ENCODE measurements around the gene YAF2.

YAF2 gene, protein sequence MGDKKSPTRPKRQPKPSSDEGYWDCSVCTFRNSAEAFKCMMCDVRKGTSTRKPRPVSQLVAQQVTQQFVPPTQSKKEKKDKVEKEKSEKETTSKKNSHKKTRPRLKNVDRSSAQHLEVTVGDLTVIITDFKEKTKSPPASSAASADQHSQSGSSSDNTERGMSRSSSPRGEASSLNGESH

GRCh38 chr12:42238240-42239140, at the start of gene YAF2:
TSS of gene YAF2 (minus strand) at chr12:42238248. CDS start at chr12:42238180, 68 bp downstream.
- DNase-seq, result peak; percentile 88

DNA sequence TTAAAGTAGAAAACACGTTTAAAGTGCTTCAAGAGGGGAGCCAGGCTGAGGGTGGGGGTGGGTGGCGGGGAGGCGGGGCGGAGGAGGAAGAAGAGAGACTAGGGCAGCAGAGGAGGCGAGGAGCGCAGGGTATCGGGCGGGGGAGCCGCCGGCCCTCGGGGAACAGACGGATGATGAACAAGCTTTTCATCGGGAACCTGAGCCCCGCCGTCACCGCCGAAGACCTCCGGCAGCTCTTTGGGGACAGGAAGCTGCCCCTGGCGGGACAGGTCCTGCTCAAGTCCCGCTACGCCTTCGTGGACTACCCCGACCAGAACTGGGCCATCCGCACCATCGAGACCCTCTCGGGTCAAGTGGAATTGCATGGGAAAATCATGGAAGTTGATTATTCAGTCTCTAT, 48.7 kb upstream of the YAF2 start:
- no peak for DNase-seq

DNA sequence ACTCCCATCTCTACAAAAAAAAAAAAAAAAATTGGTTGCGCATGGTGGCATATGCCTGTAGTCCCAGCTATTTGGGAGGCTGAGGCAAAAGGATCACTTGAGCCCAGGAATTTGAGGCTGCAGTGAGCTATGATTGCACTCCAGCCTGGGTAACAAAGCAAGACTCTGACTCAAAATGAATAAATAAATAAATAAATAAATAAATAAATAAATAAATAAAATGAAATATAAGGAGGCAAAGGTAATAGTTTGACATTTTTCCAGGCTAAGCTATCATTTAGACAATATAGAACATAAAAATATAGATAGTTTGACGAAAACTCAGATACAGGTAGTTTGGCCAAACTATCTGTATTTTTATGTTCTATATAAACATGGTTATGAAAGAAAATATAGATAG, 47.4 kb upstream of the YAF2 start:
- no peak for DNase-seq

DNA sequence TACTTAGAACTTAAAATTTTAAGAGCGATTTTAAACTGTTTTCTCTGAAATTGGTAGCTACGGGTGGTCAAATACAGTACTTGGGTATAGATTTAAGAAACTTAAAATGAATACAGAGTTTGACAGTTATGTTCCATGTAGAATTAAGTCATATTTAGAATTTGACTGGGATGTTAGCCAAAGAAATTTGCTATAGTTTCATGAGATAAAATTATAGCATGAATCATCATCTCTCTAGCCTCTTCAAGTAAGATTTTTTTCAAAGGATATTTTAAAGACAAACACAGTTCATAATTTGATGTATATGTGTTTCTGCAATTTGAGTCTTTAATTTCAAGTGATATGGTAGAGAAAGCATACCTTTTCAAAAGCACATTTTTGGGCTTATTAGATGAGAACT, 46.8 kb upstream of the YAF2 start:
- no peak for DNase-seq

DNA sequence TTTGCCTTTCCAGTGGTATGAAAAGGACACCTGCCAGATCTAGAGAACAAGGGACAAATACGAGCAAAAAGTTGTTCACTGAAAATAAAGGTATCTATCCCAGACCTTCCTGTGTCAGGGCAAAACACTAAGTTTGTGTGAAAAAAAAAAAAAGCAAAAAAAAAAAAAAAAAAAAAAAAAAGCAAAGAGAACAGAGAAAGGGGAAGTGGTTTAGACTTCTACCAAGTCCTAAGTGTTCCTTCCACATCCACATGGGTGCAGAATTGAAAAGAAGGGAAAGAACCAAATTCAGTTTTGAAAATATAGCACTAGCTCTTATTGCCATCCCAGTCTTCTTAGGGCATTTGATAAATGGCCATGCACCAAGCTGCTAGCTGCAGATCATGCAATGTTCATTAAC, 46.1 kb upstream of the YAF2 start:
- no peak for DNase-seq

DNA sequence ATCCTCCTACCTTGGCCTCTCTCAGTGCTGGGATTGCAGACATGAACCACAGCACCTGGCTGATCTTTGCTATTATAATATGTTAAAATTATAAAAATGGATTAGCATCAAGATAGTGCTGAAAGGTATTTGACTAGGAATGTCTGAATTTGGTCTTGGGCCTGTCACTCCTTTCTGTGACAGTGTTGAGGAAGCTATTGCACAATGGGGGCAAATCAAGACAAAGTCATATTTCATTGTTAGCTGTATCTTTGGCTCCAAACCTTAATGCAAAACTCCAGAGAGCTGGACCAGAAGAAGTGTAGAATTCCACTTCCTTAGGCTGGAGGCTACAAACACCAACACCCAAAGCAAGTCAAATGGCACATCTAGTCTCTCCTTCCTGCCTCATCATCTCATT, 45.7 kb upstream of the YAF2 start:
- DNase-seq, result no peak

- no peak for DNase-seq
Measured at GRCh38 chr12:42282294-42282693, 44.2 kb upstream of the YAF2 start.

- DNase-seq, result no peak
Measured at GRCh38 chr12:42281844-42282243, 43.8 kb upstream of the YAF2 start.

- DNase-seq, result no peak
Measured at GRCh38 chr12:42281278-42281677, 43.2 kb upstream of the YAF2 start.

- no peak for DNase-seq
Measured at GRCh38 chr12:42278128-42278510, 40.1 kb upstream of the YAF2 start.

- no peak for DNase-seq
Measured at GRCh38 chr12:42277396-42278127, 39.5 kb upstream of the YAF2 start.

GRCh38 chr12:42275499-42275898, 37.5 kb upstream of the YAF2 start:
- no peak for DNase-seq

GRCh38 chr12:42273706-42274105, 35.7 kb upstream of the YAF2 start:
- no peak for DNase-seq

DNA sequence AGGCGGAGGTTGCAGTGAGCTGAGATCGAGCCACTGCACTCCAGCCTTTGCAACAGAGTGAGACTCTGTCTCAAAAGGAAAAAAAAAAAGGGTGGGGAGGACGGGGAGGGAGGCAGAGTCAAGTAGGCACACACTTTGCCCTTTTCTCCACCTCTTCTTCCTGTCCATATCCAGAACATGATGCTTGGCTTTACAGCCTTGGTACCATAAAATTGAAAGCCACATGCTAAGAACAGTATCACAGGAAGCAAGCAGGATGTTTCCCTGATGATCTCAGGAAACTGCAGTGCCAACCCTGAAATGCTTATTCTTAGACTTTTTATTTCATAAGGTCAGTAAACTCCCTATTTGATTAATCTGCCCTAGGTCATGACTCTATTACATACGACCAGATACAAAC, 32.5 kb upstream of the YAF2 start:
- DNase-seq, result no peak

DNA sequence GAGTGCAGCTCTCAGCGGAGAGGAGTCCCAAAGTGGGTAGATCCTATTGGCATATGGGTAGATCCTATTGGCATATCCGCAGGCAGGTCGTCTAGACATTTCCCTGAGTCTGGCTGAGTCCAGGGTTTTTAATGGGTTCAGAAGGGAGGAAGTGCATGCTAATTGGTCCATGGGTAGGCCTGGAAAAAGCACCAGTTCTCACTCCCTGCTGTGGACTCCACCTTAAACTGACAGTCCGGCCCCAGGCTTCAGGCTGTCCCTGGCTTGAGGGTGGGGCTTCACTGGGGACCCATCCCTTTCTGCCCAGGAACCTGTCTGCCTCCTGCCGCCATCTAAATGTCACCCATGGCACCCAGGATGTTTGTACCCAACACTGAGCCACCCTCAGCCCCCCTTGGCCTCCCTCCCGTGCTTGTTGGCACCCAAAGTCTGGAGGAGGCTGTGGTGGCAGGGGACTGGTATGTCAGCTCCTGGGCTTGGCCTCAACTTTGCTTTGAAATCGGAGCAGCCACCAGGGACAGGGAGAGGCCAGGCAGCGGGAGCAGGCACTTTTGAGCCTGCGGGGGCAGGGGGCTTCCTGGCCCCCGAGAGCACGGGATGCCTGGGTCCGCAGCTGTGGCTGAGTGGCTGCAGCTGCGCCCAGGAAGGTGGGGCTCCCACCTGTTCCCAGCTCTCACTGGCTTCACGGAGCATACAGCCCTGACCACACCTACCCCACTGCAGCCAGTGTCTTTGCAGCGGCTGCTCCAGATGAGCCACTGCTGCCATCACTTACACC, 29.6 kb upstream of the YAF2 start:
- no peak for DNase-seq

GRCh38 chr12:42266579-42267230, 28.7 kb upstream of the YAF2 start:
- DNase-seq, result no peak

GRCh38 chr12:42262271-42262670, 24.2 kb upstream of the YAF2 start:
- no peak for DNase-seq

GRCh38 chr12:42261708-42262107, 23.7 kb upstream of the YAF2 start:
- no peak for DNase-seq

DNA sequence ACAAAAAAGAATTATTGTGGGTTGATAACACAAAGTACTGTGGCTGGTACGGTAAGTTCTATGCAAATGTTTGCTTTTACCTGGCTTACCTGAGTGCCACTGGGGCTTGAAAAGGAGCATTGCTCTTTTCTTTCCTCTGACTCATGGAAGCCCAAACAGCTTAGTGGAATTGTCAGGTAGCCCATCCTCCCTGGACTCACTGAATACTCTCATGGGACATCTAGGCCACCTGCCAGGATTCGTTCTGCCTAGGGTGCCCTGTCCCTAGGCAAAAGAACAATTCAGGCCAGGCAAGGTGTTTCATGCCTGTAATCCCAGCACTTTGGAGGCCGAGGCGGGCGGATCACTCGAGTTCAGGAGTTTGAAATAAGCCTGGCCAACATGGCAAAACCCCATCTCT, 22.5 kb upstream of the YAF2 start:
- DNase-seq, result no peak

DNA sequence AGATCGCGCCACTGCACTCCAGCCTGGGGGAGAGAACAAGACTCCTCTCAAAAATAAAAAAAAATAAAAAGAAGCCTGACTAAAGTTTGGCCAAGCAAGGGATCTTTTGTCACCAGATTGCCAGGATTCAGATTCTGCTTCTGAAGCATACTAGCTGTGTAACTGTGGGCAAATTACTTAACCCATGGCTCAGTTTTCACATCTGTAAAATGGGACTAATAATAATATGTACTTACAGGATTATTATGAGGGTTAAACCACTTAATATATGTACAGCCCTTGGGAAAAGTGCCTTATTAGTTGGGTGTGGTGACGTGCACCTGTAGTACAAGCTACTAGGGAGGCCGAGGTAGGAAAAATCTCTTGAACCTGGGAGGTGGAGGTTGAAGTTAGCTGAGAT, 21.7 kb upstream of the YAF2 start:
- DNase-seq, result no peak

GRCh38 chr12:42255866-42256261, 17.8 kb upstream of the YAF2 start:
- no peak for DNase-seq

DNA sequence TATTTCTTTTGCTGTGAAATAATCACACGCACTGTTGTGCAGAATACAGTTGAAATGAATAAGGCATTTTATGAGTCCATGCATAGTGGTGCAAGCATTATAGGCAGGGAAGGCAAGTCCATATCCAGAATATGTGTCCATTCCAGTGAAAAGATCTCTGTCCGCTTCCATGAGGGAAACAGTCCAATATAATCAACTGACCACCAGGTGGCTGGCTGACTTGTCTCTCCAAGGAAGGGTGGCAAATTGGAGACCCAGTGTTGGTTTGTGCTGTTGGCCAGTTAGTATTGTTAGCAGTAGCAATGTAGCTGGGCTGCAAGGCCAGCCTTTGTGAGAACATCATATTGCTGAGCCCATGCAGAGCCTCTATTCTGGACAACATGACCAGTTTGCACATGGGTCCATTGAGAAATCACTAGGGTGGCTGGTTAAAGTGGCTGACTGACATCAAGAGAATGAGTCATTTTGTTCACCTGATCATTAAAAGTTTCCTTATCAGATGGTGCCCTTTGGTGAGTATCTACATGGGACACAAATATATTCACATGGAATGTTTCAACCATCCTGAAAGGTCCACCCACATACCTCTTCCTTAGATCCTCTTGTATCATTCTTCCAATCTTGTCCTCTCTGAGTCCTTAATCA, 17.3 kb upstream of the YAF2 start:
- no peak for DNase-seq
